Iris pigment epithelial cell (primary cell): ENCODE measurements around the gene KANK4.

ENCODE experiments used
- DNase-seq: peaks from one replicate; pipeline ENCODE4 v3.0.0-alpha.2; 2011; ENCODE audit warnings: low read depth

The KANK4 gene

DNA sequence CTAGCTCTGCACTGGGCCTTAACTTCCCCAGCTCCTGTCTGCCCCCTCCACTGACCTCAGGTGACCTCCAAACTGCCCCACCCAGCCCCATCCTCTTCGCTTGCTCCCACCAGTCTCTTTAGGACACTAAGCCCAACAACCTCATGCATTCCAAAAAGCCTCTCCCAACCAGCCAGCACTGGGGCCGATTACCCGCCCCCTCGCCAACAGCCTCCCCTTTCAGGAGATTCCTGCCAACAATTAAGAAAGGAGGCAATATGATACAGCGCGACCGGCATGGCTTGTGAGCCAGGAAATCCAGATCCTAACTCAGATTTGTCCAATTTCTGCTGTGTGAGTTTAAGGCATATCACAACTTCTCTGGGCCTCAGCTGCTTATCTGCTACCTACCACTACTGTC lies 14.7 kb downstream of the KANK4 start:
- no peak for DNase-seq

DNA sequence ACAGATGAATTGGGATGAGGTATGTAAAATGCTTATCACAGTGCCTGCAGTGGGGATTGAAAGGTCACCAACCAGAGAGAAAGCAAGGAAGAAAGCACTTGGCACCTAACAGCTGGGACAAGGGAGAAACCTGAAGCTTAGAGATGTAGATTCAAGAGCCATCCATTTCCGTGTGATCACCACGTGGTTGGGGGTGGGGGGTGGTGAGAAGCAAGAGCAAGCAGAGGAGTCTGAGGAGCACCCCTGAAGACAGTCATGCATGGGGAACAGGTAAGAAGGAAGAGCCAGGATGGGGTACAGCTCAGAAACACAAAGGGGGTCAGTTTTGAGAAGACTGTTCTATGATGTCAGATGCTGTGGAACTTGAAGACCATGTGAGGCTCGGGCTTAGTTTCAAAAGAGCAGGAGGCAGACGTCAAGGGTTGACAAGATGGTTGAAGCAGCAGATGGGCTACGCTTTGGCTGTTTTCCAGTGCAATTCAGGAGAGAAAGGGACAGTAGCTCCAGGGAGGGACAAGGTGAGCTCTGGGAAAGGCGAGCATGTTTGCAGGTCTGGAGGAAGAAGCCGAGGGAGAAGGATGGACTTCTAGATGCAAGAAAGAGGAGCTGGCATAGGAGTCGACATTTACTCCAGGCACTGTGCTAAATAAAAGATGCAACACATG lies 17.4 kb downstream of the KANK4 start:
- DNase-seq, result no peak

DNA sequence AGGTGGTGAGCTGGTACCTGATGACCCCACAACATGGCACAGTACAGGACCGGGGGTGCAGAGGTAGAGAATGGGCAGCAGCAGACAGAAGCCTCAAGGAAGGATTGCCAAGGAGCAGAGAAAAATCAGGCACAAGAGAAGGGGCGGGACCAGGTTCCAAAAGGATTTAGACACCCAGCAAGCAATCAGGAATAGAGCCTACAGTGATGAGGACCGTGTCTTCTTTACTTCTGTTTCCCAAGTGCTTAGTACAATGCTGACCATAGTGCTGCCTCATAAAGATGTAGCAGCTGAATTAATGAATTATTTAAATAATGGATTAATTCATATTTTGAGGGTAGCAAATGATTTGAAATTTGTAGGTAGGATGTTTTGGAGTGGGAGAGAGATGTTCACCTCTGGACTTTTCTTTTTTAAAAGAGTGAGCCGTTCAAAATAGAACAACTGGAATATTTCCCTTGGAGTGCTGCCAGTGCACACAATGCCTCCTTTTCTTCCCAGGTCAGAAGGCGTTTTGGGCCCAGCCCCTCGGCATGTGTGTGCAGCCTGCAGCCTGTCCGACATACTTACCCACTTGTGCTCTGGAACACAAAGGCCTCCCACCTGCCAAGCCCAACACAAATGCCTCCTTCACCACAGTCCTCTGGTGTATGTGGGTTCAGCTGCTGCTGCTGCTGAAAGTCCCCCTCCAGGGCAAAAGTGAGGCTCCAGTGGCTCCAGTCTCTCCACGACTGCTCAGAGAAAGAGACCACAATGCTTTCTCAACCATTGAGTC lies 19.6 kb downstream of the KANK4 start:
- DNase-seq, result no peak

DNA sequence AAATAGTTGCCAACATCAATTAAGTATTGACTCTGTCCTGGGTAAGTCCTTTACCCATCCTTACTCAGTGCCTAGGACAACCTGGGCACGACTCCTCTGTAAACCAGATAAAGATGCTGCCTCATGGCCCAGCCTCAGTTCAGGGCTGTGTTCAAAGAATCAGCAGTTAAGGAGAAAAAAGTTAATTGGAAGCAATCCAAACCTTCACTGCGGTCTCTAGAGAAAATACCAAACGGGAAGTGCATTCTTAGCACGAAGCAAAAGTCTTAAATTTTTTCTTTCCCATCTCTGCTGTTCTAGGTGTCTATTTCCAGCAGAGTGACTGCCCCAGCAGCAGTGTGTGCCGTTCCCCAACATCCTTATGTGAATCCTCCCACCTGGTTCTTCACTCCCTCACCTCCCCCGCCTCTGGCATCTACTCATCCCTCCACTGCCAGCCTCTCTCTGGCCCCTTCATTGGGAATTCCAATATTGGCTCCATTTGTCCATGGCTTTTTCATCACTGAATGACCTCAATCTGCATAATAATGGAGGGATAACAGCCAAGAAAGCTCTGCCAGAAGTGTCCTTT lies 23.2 kb downstream of the KANK4 start:
- peak; percentile 77 for DNase-seq

DNA sequence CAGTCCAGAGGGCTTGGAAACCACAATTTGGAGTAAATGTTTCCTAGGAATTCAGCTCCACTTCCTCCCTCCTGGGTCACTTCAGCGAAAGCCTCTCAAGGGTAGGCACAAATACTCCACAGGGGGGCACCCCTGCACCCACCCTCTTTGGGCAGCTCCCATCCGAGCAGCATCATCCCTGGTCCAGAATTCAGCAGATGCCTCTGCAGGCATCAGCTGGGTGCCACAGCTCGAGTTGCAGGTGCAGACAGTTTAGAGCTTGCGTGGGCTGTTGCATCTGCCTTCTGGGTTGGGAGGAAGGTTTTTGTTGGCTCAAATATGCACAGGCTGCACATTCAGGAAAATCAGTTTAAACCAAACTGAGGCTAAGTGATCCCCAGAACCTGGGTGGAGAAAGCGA lies 25.0 kb downstream of the KANK4 start:
- no peak for DNase-seq

DNA sequence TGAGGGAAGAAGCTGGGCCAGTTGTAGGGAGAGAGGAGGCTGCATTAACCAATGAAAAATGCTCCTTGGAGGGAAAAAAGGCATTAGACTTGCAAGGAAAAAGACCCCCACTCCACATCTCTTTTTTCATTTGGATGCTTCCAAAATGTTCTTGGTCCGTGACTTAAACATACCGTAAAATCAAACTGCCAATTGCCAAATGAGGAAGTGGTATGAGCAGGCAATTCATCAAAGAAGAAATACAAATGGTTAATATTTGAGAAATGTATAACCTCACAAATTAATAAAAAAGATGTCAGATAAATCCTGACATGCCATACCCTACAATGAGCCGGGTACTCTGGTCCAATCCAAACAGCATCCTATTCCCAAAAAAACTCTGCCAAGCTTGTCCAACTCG lies 30.6 kb downstream of the KANK4 start:
- no peak for DNase-seq

DNA sequence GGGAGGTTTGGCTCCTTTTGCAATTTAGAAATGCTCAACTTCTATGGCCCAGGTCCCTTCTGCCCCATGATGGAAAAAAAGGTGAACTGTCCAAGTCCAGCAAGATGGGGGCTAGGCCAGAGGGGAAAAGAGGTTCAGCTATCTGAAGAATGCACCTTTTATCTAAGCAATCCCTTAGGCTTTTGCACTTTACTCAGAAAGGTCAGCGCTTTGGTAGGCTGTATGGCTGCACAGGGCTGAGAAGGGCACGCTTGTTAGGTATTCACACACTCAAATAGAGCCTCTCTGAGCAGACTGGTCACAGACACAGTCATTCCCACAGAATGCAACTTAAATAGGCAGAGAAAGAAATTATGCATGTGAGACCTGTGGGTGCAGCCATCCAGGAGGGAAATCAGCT lies 31.0 kb downstream of the KANK4 start:
- no peak for DNase-seq

DNA sequence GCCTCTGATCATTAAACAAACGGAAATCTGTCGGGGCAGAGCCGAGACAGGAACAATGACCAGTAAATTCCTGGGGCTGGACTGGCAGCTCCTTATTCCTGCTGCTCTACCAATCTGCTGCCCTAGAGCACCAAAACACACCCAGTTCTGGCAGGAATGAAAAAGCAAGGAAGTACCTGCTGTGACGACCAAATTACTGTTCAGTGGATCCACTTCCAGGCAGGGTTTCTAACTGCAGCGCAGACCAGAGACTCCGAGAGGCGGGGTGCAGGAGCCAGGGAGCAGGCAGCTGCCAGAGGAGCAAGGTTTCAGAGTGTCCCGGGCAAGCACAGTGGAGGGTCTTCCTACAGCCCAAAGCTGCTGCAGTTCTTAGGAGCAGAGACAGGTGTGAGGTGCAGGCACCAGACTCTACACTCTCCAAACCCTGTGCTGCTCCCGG lies 32.4 kb downstream of the KANK4 start:
- DNase-seq, result no peak

DNA sequence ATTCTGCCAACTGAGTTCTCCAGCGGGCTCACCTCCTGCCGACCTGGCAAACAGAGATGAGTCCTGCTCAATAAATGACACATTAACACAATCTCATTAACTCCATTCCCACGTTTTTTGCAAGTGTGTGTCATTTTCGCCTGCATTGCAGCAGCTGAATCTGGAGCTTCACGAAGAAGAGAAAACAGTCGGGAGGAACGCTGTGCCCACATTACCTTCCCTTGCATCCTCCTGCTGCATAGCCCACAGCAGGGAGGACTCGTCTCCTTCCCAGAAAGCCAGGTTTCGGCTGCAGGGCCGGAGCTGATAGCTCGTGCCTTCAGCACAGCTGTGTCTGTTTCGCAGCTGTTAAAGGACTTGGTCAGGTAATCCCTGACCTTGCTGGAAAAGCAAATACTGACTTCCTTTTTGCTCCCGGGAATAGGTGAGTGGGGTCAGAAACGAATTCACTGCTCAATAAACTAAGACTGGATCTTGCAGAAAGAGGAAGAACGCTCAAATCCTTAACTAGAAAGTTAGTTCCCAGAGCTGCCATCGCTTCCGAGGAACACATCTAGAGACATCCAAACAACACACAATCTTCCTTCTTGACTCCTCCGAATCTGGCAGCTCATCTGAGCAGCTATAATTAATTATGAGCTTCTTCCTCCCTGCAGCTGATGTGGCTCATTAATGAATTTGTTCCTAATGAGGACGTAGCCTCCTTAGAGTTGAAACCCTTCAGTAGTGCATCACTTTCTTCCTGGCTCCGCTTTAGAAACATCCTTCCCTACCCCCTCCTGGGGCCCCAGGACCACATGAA lies 33.0 kb downstream of the KANK4 start:
- DNase-seq, result no peak

DNA sequence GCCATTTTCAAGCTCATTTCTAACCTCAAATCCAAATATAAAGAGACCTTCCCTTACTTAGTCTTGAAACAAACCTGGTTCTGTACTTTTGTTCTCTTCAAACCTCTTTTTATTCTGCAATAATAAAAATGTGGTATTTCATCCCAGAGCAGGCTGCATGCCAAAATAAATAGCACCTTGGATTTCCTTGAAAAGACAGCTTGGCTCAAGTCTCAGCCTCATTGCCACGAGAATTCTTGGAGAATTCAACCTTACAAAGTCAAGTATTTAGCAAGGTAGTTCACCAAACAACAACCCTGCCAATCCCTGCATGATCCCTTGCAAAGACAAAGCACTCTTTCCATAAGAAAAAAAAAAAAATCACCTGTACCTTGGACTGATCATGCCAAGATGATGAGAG lies 33.8 kb downstream of the KANK4 start:
- DNase-seq, result no peak

DNA sequence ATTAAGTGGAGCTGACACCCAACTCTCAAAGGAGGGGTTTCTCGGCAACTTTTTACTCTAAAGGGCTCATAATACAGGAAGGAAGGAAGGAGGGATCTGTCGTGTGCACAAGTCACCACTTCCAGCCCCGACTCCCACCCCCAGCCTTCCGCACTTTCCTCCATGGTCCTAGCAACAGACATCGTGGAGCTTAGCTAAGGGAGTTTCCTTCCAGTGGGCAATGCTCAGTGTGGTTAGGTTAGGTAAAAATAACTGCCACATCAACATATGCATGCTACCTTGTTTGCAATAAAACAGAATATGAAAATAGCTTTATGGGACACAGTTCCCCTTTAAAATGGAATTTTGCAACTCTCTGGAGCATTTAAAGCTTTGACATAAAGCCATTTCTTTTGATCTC lies 35.2 kb downstream of the KANK4 start:
- no peak for DNase-seq

DNA sequence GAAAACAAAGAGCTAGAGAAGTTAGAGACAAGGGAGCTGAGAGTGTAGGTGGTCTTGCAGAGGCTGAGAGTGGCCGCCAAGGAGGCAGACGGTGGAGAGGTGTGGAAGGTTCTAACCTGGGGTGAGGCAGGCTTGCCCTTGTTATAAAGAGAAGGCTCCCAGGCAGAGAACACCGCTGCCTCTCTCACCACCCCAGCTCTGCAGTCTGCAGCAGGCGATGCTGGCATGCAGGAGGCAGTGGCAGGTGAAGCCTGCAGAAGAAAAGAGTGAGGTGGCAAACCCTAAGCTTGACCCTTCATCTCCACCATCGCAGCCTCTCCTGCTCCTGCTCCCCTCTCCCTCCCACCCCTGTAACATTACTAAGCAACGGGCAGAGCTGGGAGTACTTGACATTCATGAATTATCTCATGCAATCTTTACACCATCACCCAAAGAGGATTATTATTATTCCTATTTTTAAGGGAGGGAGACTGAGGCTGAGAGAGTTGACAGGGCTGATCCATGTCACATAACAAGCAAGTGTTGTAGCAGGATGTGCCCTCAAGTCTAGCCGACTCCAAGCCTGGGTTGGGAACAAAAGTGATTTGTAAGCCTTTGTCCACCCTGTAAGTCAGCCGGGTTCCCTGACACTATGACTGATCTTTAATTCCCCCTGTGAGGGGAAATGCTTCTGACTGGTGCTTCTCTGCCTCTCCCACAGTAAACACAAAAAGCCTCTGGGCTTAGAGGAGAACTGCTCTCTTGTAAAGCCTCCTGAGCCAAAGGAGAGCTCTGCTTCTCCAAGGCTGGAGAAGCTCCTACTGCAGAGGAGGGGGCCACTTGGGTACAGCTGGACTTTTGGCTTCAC lies 36.1 kb downstream of the KANK4 start:
- DNase-seq, result no peak

DNA sequence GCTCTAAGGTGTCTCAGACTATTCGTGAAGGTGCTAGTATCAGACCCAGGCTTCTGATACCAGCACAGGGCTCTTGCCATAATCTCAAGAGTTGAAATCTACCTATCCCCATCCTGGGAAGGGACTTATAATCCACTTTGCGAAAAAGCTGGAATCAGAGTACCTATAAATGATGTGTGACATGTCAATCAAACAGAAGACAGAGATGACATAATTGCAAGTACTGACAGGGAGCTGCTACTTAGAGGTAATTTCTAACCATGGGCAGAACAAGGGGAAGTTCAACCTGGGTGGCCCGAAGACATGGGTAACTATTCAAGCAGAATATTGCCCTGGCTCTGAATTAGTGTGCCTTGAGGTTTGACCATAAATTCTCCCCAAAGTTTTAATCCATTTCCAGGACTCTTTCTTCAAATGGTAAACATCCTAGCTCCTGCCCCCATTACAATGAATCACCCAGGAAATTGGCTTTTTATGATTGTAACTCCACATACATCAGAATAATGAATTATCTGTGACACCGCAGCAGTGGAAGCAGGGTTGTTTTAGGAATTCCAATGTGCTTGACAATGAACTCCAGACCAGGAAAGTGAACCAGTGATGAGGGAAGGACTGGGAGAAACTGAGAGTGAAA lies 37.2 kb downstream of the KANK4 start:
- DNase-seq, result no peak

DNA sequence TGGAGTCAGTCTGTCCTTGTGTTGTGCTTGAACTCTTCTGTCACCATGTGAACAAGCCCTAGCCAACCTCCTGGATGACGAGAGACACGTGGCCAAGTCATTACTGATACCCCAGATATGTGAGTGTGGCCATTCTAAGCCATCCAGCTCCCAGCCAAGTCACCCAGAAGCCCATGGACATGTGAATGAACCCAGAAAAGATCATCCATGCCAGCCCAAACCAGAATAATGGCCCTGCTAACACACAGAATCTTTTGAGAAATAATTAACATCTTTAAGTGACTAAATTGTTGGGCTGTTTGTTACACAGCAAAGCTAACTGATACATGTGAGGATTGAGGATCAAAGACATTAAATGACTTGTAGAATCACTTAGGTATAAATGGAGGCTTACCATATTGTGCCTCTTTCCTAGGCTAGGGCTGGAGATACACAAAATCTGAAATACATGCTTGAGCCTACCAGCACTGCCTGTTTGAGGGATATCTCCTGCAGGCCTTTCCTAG lies 38.2 kb downstream of the KANK4 start:
- DNase-seq, result no peak

DNA sequence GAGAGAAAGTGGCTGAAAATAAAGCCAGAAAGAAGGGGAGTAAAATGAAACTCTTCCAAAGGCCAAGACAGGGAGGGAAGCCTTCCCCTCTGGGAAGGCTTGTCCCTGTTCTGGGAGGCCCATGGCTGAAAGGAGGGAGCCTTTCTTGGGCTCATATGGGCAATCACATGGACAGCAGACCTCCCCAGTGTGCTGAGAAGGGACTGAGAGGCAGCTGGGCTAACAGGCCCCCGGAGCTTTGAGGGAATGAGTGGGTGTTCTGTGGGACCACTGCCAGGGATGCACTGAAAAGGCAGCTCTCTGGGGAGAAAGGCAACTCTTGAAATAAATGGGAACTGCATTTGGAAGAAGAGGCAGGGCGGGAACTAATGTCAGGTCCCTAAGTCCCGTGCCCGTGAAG lies 39.1 kb downstream of the KANK4 start:
- DNase-seq, result no peak

DNA sequence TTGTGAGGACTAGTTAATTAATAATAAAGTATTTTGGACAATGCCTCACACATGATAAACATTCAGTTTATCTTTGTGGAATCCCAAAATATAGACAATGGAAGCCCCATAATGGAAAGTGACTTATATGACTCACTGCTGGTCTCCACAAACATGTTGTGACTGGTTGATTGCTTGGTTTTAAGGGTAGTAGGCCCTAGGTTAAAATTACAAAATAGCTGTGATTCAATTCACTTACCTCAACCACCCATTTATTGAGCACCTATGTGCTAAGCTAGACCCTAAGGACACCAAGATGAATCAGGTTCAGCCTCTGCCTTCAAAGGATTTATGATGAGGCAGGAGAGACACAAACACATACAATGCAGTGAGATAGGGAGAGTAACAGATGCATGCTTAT lies 42.4 kb downstream of the KANK4 start:
- no peak for DNase-seq

DNA sequence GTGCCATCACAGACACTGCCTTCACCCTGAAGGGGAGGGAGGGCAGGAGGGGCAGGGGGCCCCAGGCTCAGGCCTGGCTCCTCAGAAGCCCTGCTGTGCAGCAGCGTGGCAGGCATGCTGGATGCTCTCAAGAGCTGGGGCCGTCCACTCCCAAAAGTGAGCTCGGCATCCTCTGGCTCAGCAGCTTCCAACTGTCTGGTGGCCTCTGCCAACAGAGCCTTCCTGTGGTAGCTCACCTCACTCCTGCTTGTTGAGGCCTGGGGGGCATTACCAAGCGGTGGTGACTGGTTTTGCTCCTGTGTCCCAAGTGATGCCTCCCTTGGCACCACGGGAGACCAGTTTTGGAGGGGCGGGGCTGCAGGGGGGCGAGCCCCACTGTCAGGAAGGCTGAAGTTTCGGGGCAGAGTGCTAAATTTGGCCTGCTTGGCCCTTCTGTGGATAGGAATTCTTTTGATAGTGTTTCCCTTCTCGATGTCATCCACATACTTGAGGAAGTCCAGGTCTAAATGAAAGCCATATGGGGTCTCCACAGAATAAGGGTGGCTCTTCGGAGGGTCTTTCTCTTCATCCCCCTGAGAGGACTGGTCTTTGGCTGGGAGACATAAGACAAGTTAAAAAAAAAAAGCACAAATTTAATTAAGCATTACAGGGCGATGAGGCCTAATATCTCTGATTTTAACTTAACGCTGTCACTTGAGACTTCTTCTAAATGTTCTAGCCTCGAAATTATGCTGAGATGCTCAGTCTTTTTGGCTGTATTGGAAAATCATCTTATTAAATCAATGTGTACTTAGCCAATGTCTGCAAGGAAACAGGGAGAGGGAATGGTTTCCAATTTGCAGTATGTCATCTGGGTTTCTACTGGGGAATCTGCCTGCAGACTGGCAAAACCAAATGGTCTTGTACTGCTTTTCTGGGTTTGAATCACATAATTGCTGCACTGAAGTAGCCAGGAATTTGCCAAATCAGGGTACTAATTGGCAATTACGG lies 44.4 kb downstream of the KANK4 start:
- no peak for DNase-seq

DNA sequence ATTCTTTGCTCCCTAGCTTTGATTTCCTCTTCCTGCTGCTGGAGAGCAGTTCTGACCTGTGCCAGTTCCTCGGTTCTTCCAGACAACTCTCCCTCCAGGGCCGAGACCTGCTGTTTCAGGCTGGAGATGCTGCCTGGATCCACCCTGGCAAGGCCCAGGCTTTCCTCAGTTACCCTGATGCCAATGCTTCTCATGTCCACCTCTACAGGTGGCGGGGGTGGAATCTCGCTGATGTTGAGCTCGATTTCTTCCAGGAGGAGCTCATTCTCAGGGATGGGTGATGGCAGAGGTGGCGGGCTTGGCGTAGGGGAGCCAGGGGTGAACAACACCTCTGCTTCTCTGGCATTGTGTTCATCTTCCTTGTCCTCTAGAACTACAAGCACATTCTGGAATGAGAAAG lies 45.3 kb downstream of the KANK4 start:
- DNase-seq, result no peak

DNA sequence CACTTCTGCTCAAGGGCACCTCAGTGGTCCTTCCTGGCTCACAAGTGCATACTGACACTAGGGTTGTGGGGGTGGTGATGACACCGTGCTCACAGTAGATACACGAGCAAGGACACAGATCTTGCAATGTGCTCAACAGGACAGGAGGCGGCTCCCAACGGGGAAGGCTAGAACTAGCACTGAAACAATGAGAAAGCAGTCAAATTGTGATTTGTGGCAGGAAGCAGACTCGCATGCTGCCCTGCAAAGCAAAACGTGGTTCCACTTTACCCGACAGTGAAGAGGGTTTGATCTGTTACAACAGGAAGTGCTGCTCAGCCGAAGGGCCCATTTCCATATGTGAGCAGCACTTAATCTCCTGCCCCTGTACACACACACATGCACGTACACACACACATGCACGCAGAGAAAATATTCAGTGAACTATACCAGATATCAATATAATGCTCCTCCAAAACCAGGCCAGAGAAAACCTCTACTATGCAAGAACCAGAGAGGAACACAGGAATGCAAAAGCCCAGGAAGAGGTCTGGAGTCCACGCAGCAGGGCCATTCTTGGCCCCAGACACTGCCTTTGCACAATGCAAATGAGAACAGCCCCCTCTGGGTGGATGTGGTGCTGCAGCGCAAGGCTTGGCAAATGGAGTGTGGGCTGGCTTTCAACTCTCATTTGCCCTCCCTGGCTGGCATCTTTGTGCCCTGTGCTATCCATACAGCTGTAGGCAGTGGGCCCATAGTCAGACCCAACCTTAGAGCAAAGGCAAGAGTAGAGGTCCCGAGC lies 47.1 kb downstream of the KANK4 start:
- DNase-seq, result no peak
